Endothelial cell (in vitro differentiated cells): ENCODE measurements around the gene PMS1. TPM values are rescaled to one million over a fixed set of nuclear protein-coding genes. Genes with fewer than 3 reads are reported as not detected.

Experiments
- DNase-seq: peaks from one replicate; pipeline ENCODE4 v3.0.0; 2021; ENCODE audit warnings: low spot score
- H3K27ac Mint-ChIP-seq: one replicate; pipeline ENCODE4 v1.8.0; 2021; ENCODE audit warnings: mixed read lengths, inconsistent platforms; ENCODE audit not compliant: unreplicated experiment
- H3K27me3 Mint-ChIP-seq: one replicate; pipeline ENCODE4 v1.8.0; 2021; ENCODE audit warnings: mild to moderate bottlenecking, moderate library complexity, mixed read lengths, inconsistent platforms; ENCODE audit not compliant: unreplicated experiment
- H3K36me3 Mint-ChIP-seq: one replicate; pipeline ENCODE4 v1.8.0; 2021; ENCODE audit warnings: mild to moderate bottlenecking, low read depth, mixed read lengths, inconsistent platforms; ENCODE audit not compliant: unreplicated experiment
- H3K4me1 Mint-ChIP-seq: one replicate; pipeline ENCODE4 v1.8.0; 2021; ENCODE audit warnings: mild to moderate bottlenecking, mixed read lengths, inconsistent platforms; ENCODE audit not compliant: unreplicated experiment
- H3K4me3 Mint-ChIP-seq: one replicate; pipeline ENCODE4 v1.8.0; 2021; ENCODE audit warnings: mild to moderate bottlenecking, mixed read lengths, inconsistent platforms; ENCODE audit not compliant: unreplicated experiment
- H3K9me3 Mint-ChIP-seq: one replicate; pipeline ENCODE4 v1.8.0; 2021; ENCODE audit warnings: mixed read lengths, inconsistent platforms; ENCODE audit not compliant: unreplicated experiment
- CTCF ChIP-seq: fragments of 200-600 bp; sonication (generic); IDR thresholded peaks from one replicate; pipeline ENCODE4 v1.5.0; 2021; ENCODE audit warnings: antibody characterized with exemption; ENCODE audit not compliant: unreplicated experiment
- total RNA-seq: library from RNA; stranded (reverse); fragmentation: NEBNext Ultra II Directional; extraction: Animal tissue kit (Norgen Biotek cat#: 25700); gene quantifications from one replicate; pipeline ENCODE4 v1.2.1, GENCODE V29; 2021; ENCODE audit not compliant: unreplicated experiment

The PMS1 gene
- total RNA-seq, 1 donor from 2014 or later = 36.0 TPM

GRCh38 chr2:189870381-189871085, 86.3 kb downstream of the PMS1 start:
- Mint-ChIP-seq H3K4me1 (peaks cover 9% of the 10 kb centered on the region), H3K4me3 (no peak overlapping the region), H3K36me3 (no peaks in the 10 kb centered on the region), H3K27me3 (no peaks in the 10 kb centered on the region), H3K9me3 (no peaks in the 10 kb centered on the region), H3K27ac (no peak overlapping the region)
- TF ChIP-seq CTCF = no peak
- DNase-seq = no peak

DNA sequence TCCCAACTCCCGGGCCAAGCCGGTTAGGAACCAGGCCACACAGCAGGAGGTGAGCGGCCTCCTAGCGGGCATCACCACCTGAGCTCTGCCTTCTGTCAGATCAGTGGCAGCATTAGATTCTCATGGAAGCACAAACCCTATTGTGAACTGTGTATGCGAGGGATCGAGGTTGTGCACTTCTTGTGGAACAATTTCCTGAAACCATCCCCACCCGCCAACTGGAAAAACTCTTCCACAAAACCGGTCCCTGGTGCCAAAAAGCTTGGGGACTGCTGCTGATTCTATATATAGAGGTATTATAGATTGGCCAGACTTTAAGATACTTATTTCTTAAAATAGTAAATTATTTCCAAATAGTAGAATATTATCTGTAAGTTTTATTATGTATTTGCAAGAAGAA, 89.4 kb downstream of the PMS1 start:
- peaks cover 12% of the 10 kb centered on the region for H3K4me1 Mint-ChIP-seq
- H3K36me3 Mint-ChIP-seq = no peaks in the 10 kb centered on the region
- H3K27ac Mint-ChIP-seq = no peak overlapping the region
- H3K27me3 Mint-ChIP-seq = no peaks in the 10 kb centered on the region
- no peaks in the 10 kb centered on the region for H3K9me3 Mint-ChIP-seq
- H3K4me3 Mint-ChIP-seq = no peak overlapping the region
- no peak for DNase-seq
- no peak for TF ChIP-seq CTCF

DNA sequence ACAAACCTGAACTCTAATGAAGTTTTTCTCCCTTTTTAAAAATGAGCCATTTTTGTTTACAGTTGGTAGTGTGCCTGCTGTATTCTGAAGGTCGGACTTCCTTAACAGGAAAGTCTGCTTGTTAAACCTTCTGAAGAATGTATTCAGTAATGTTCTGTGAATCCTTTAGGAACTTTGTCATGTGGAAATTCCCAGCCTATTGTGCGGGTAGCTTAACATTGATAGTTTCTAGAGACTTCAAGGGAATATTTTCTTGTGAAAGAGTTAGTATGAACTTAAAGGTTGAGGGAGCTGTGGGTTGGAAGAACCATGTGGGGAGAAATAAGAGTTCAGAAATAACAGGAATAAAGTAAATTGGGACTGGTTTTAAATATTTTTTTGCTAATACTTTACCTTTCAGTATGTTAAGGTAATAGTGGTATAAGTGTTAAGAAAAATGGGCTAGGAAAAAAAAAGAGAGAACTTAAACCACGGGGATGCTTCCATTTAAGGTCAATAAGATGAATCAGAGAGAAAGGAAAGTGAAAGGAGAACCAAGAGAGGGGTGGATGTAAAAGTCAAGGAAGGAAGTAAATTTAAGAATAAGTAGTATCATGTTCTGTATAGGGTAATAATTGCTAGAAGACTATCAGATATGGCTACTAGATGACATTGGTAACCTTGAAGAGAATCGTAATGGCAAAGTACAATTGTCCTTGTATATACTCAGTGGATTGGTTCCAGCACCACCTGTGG, 90.5 kb downstream of the PMS1 start:
- H3K4me3 Mint-ChIP-seq = no peak overlapping the region
- H3K27me3 Mint-ChIP-seq = no peaks in the 10 kb centered on the region
- H3K9me3 Mint-ChIP-seq = no peaks in the 10 kb centered on the region
- no peak for TF ChIP-seq CTCF
- no peaks in the 10 kb centered on the region for H3K36me3 Mint-ChIP-seq
- H3K27ac Mint-ChIP-seq = peak overlapping the region; percentile 37
- peaks cover 12% of the 10 kb centered on the region for H3K4me1 Mint-ChIP-seq
- no peak for DNase-seq

DNA sequence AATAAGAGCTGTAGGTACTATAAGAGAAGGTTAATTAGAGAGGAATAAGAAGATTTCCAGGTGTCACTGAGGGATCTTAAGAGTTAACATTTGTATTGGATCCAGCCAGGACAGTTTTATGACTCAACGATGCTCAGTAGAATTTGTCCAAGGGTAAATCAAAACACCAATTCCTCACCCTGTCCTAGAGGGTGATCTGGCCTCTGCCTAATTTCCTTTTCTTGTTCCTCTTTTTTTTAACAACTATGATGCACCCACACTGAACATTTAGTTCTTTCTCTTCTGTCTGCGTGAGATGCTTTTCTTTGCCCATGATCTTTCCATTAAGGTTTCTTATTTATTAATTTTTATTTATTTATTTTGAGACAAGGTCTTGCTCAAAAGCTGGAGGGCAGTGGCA, 92.0 kb downstream of the PMS1 start:
- Mint-ChIP-seq H3K4me1 (peaks cover 21% of the 10 kb centered on the region), H3K4me3 (no peak overlapping the region), H3K27ac (no peak overlapping the region), H3K27me3 (no peaks in the 10 kb centered on the region), H3K36me3 (no peaks in the 10 kb centered on the region), H3K9me3 (no peaks in the 10 kb centered on the region)
- no peak for DNase-seq
- TF ChIP-seq CTCF = no peak

- no peak overlapping the region for H3K27ac Mint-ChIP-seq
- no peaks in the 10 kb centered on the region for H3K9me3 Mint-ChIP-seq
- H3K4me1 Mint-ChIP-seq = peaks cover 18% of the 10 kb centered on the region
- TF ChIP-seq CTCF = no peak
- no peak for DNase-seq
- H3K27me3 Mint-ChIP-seq = no peaks in the 10 kb centered on the region
- H3K36me3 Mint-ChIP-seq = no peaks in the 10 kb centered on the region
- no peak overlapping the region for H3K4me3 Mint-ChIP-seq
Measured at GRCh38 chr2:189879716-189880081, 95.4 kb downstream of the PMS1 start.
